GM04503 (cell line): ENCODE results near the gene SCN1B.
"Not testable (repeated sequence)": the region's sequence is repeated elsewhere in the genome, so short reads cannot be mapped to it uniquely, and the experiment has no call there.

Experiments
- DNase-seq: peaks from one replicate; pipeline ENCODE4 v3.0.0-alpha.2; 2012; ENCODE audit warnings: low read depth

Gene SCN1B

GRCh38 chr19:35030257-35031071 lies at the start of gene SCN1B:
TSS of gene SCN1B (plus strand) at chr19:35030470. CDS start at chr19:35030821, 351 bp downstream.
- no peak for DNase-seq

DNA sequence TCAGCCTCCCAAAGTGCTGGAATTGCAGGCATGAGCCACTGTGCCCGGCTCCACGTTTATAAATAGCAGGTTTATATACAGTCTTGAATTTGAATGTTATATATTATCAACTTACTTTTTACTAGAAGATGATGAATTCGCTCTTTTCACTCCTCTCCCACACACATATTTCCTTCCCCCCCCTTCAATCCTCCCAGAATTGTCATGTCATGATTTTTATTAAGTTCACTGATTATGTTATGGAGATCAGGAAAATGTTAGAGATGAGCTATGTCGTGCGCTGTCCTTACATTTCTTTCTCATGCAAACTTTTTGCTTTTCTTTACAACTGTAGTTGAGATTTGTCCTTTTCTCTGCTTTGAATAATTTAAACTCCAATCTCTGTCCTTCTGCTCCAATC lies 48.0 kb upstream of the SCN1B start:
- no peak for DNase-seq

DNA sequence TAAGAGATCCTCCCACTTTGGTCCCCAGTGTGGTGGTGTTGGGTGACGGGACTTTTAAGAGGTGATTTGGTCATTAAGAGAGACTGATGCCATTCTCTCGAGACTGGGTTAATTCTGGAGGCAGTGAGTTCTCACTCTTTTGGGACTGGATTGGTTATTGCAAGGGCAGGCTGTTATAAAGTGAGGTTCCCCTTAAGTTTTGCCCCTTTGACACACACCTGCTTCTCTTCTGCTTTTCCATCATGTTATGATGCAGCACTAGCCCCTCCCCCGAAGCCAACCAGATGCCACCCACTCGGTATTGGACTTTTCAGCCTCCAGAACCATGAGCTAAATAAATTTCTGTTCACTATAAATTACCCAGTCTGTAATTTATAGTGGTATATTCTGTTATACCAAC lies 46.5 kb upstream of the SCN1B start:
- no peak for DNase-seq

GRCh38 chr19:34984287-34984686 lies 46.0 kb upstream of the SCN1B start:
- DNase-seq = no peak

- no peak for DNase-seq
Observed at GRCh38 chr19:34985249-34986022, 44.8 kb upstream of the SCN1B start.

- DNase-seq = no peak
Observed at GRCh38 chr19:34988119-34988518, 42.2 kb upstream of the SCN1B start.

GRCh38 chr19:34989298-34989697 lies 41.0 kb upstream of the SCN1B start:
- no peak for DNase-seq

DNA sequence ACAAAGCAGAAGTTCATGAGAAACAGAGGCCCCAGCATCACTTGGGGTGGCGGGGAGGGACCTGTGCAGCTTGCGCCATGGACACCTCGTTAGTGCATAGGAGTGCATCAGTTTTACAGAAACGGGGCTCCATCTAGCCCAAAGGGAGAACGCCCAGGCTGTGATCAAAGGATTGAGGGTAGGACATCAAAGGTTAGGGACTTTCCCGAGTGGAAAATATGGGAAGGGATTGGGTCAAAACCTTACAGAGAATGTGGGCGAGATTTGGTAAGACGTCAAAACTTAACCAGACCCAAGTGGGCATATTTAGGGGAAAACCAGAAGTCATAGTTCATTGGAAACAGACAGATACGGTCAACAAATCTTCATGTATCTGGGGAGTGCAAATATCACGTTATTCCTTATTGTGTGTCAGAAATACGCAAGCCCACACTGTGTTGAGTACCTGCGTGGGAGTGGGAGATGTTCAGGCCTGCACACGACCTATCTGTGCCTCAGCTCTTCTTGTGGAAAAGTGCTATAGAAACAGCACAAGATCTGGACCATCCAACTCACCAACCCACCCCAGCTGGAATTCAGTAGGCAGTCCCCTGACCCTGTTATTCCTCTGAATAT lies 39.6 kb upstream of the SCN1B start:
- no peak for DNase-seq

DNA sequence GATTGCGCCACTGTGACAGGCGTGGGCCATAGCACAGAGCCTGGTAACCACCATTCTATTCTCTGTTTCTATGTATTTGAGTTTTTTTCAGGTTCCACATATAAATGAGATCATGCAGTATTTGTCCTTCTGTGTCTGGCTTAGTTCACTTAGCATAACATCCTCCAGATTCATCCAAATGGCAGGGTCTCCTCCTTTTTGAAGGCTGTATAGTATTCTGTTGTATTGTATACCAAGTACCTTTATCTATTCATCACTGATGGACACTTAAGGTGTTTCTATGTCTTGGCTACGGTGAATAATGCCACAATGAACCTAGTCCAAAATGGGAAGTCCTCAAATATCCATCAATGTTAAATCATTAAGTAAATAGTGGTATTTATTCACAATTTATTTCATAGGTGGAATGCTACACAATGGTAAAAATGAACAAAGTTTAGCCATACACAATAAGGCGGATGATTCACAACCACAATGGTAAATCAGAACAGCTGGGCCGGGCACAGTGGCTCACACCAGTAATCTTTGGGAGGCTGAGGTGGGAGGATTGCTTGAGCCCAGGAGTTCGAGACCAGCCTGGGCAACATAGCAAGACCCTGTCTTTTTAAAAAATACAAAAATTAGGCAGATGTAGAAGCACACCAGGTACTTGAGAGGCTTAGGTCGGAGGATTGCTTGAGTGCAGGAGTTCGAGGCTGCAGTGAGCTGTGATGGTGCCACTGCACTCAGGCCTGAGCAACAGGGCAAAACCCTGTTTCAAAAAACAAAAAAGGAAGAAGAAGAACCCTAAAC lies 38.5 kb upstream of the SCN1B start:
- no peak for DNase-seq

DNA sequence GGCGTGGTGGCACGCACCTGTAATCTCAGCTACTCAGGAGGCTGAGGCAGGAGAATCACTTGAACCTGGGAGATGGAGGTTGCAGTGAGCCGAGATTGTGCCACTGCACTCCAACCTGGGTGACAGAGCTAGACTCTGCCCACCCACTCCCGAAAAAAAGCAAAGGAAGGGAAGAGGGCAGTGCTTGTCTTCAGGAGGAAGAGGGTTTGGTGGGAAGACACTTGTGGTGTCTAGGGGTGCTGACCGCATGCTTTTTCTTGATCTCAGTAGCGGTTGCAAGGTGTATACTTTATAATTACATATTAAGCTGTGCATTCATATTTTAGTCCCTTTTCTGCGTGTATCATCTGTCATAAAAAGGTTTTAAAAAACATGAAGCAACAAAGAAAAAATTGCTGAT lies 37.7 kb upstream of the SCN1B start:
- DNase-seq = not testable (repeated sequence)

- no peak for DNase-seq
Observed at GRCh38 chr19:34994286-34994642, 36.0 kb upstream of the SCN1B start.

DNA sequence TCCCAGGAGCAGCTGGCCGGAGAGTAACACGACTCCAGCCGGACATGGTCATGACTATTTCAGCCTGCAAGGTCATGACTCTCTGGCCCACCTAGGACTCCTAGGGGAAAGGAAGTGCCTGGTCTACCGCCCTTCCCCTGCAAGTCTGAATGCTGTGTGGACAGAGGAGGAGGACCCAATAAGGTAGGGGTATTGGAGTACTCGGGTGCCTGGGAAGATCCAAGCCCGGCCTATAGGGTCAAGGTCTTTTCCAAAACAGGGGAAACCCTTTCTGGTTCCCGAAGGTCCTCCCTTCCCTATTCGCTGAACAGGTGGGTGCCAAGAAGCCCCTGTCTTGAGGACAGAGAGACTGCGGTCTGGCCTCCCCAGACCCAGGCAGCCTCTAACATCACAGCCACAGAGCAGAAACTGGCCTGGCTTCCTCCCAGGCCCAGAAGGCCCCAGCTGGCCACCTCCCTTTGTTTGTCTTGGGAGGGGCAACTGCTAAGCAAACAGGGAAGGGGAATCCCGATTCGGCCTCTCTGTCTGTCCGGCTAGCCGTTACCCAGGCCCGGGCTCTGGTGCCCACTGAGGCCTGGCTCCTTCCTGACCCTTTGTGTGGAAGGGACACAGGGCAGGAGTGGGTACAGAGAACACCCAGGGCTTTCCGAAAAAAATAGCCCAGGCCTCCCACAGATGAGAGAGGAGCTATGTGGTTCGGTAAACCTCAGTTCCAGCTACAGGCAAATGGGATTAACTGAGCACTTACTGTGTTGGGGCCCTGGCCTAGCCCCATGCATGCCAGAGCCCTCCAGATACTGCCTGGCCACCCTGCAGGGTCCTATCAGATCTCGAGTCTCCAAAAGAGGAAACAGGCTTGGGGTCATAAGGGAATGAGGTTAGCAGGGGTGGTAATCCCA lies 35.4 kb upstream of the SCN1B start:
- no peak for DNase-seq

- DNase-seq = no peak
Observed at GRCh38 chr19:34995551-34995950, 34.7 kb upstream of the SCN1B start.

DNA sequence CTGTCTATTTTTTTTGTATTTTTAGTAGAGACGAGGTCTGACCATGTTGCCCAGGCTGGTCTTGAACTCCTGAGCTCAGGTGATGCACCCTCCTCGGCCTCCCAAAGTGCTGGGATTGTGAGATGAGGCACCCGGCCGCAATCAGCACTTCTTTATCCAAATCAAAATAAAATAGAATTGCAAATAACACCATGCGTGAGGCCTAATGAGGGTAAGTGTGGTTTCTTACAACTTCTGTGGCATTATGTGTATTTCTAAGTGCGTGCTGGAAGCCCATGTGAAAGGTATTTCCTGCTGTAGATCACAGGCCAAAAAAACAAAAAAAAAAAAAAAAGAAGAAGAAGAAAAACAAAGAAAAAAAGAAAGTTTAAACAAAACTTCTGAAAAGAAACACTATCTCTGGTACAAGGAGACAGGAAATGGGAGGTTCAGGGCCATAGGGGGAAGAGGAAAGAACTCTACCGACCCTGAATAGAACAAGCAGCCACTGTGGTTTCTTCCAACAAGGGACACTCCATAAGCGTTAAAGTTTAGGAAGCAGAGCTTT lies 33.1 kb upstream of the SCN1B start:
- no peak for DNase-seq

DNA sequence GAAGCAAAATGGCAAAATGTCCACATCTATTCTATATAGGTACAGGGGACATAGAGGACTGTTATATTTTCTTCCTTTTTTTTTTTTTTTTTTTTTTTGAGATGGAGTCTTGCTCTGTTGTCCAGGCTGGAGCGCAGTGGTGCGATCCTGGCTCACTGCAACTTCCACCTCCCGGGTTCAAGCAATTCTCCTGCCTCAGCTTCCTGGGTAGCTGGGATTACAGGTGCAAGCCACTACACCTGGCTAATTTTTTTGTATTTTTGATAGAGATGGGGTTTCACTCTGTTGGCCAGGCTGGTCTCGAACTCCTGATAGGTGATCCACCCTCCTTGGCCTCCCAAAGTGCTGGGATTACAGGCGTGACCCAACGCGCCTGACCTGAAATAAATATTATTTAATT lies 32.0 kb upstream of the SCN1B start:
- DNase-seq = not testable (repeated sequence)

GRCh38 chr19:34998777-34999497 lies 31.3 kb upstream of the SCN1B start:
- DNase-seq = no peak

DNA sequence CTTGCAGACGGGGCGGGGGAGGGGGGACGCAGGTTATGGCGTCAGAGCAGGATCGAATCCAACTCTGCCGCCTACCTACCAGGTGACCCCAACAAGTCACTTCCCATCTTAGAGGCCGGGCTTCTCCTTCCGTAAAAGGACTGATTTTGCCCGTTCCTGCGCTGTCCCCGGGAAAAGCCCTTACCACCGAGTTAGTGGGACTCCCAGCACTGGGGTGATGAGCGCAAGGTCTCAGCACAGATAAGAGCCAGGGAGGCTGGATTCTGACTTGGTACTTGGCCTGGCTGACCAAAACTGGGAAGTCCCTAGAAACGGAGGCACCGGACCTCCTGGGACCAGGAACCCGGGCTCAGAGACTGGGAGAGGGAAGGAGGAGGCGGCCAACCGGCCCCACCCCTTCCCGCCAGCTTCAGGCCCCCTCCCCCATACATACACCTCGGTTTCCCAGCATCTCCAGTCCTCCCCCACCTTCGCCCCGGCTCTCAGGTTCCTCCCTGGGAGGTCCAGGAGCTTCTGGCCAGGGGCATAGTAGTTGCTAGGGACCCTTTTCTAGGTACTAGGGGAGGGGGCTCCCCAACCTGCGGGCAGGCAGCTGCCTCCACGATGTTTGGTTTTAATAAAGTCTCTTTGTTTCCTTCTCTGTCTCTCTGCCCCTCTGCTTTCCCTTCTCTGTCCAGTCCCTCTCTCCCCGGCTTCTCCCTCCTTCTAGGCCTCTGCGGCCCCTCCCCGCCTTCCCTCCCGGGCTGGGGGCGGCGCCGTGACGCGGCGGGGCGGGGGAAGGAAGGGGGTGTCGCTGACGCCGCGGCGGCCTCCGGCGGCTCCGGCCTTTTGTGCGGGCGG lies 30.6 kb upstream of the SCN1B start, which contains the start of gene GRAMD1A:
GRAMD1A (plus strand) TSS at position 826 of the 840 bp plus-strand sequence. CDS start 156 bp downstream, outside the sequence.
- peak; percentile 36 for DNase-seq

DNA sequence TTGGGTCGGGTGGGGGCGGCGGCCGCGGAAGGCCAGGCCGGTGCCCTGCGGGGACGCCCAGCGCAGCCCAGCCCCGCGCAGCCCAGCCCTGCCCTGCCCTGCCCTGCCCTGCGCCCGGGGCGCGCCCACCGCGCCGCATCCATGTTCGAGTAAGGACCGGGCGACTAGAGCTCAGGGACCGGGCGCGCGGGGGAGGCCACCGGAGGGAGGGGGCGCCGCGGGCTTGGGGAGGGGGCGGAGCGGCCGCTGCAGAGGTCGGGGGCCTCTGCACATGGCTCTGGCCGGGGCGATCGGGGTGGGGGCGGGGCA lies 30.0 kb upstream of the SCN1B start:
- DNase-seq = no peak
